Activated CD8-positive, alpha-beta memory T cell treated with anti-CD3 and anti-CD28 coated beads for 4 hours (primary cell): ENCODE measurements around the gene KLF2.
A peak's percentile ranks its signal among the peaks of the same experiment; 100 is the strongest.
"Not testable (repeated sequence)": the region's sequence is repeated elsewhere in the genome, so short reads cannot be mapped to it uniquely, and the experiment has no call there.

ENCODE experiments used
- DNase-seq, 2 donors: peaks; one replicate each; pipeline ENCODE4 v3.0.0-alpha.2; 2020; ENCODE audit warnings: low read depth in 2 of 2

KLF2 gene

GRCh38 chr19:16324384-16325160 lies at the start of gene KLF2:
KLF2 (plus strand) TSS chr19:16324826; CDS start chr19:16324924, 98 bp downstream.
- peak; percentile 80 to 85 for DNase-seq

- no peak for DNase-seq
Measured at GRCh38 chr19:16280306-16280705, 44.3 kb upstream of the KLF2 start.

- DNase-seq: no peak
Measured at GRCh38 chr19:16281743-16282142, 42.9 kb upstream of the KLF2 start.

- DNase-seq: peak; percentile 27 to 47
Measured at GRCh38 chr19:16283210-16284061, 41.2 kb upstream of the KLF2 start.

- no peak for DNase-seq
Measured at GRCh38 chr19:16284505-16284904, 40.1 kb upstream of the KLF2 start.

GRCh38 chr19:16285079-16285478 lies 39.5 kb upstream of the KLF2 start:
- not testable (repeated sequence) for DNase-seq

- no peak for DNase-seq
Measured at GRCh38 chr19:16285769-16286498, 38.7 kb upstream of the KLF2 start.

- DNase-seq: no peak
Measured at GRCh38 chr19:16288544-16288943, 36.1 kb upstream of the KLF2 start.

- DNase-seq: no peak
Measured at GRCh38 chr19:16289594-16289993, 35.0 kb upstream of the KLF2 start.

GRCh38 chr19:16290692-16291091 lies 33.9 kb upstream of the KLF2 start:
- no peak for DNase-seq

GRCh38 chr19:16293118-16294091 lies 31.2 kb upstream of the KLF2 start:
- DNase-seq: no peak

GRCh38 chr19:16295057-16295456 lies 29.6 kb upstream of the KLF2 start:
- DNase-seq: no peak

GRCh38 chr19:16296713-16297112 lies 27.9 kb upstream of the KLF2 start:
- no peak for DNase-seq

- DNase-seq: no peak
Measured at GRCh38 chr19:16297575-16298178, 26.9 kb upstream of the KLF2 start.

- no peak for DNase-seq
Measured at GRCh38 chr19:16298334-16298733, 26.3 kb upstream of the KLF2 start.

GRCh38 chr19:16301999-16302694 lies 22.5 kb upstream of the KLF2 start:
- DNase-seq: no peak

- DNase-seq: no peak
Measured at GRCh38 chr19:16303755-16304154, 20.9 kb upstream of the KLF2 start.

- DNase-seq: not testable (repeated sequence)
Measured at GRCh38 chr19:16304511-16304910, 20.1 kb upstream of the KLF2 start.

- DNase-seq: not testable (repeated sequence)
Measured at GRCh38 chr19:16305060-16305459, 19.6 kb upstream of the KLF2 start.
